ENCODE data around the gene IFNG.

IFNG gene

DNA sequence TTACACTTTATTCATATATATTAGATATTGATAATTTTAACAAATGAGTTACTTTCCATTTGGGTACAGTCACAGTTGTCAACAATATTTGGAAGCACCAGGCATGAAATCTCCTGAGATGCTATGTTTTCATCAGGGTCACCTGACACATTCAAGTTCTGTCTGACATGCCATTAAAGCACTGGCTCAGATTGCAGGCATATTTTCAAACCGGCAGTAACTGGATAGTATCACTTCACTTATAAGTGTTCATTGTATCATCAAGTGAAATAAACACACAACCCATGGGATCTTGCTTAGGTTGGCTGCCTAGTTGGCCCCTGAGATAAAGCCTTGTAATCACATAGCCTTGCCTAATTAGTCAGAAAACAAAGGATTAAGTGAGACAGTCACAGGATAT, 4.8 kb downstream of the IFNG start:
- no peak for DNase-seq (ENCODE audit: low read depth)
- TF ChIP-seq, protein P1, sequence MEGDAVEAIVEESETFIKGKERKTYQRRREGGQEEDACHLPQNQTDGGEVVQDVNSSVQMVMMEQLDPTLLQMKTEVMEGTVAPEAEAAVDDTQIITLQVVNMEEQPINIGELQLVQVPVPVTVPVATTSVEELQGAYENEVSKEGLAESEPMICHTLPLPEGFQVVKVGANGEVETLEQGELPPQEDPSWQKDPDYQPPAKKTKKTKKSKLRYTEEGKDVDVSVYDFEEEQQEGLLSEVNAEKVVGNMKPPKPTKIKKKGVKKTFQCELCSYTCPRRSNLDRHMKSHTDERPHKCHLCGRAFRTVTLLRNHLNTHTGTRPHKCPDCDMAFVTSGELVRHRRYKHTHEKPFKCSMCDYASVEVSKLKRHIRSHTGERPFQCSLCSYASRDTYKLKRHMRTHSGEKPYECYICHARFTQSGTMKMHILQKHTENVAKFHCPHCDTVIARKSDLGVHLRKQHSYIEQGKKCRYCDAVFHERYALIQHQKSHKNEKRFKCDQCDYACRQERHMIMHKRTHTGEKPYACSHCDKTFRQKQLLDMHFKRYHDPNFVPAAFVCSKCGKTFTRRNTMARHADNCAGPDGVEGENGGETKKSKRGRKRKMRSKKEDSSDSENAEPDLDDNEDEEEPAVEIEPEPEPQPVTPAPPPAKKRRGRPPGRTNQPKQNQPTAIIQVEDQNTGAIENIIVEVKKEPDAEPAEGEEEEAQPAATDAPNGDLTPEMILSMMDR (IDR thresholded peaks at IDR 0.05; ENCODE audit: control insufficient read depth, extremely low read depth, insufficient read depth) = no peak
- no peak overlapping the region for H3K4me3 ChIP-seq (ENCODE audit: low read depth, low read length)

GRCh38 chr12:68148261-68148951, 11.1 kb downstream of the IFNG start:
- no peak overlapping the region for H3K4me3 ChIP-seq (ENCODE audit: low read depth, low read length)
- TF ChIP-seq, protein P1 (IDR thresholded peaks at IDR 0.05; ENCODE audit: control insufficient read depth, extremely low read depth, insufficient read depth) = no peak
- no peak for DNase-seq (ENCODE audit: low read depth)

- DNase-seq (ENCODE audit: low read depth) = no peak
- TF ChIP-seq, protein P1 (IDR thresholded peaks at IDR 0.05; ENCODE audit: control insufficient read depth, extremely low read depth, insufficient read depth) = no peak
- H3K4me3 ChIP-seq (ENCODE audit: low read depth, low read length) = no peak overlapping the region
These were observed 19.0 kb downstream of the IFNG start for GRCh38 chr12:68140556-68140955.

DNA sequence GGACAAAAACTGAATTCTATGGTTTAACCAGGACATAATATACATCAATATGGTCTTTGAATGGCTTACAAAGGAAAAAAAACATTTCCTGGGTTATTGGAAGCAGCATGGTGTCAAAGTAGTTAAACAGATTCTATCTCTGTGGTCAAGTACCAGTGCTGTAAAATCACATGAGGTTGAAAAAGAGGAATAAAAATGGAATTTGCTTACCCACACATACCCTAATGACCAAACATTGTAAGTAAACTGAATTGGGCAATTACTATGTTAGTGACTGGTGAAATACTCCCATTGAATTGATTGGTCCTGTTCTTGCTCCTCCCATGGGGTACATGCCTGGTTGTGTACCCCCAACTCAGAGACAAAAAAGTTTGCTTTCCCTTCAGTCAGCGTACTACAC, 19.6 kb downstream of the IFNG start:
- no peak overlapping the region for H3K4me3 ChIP-seq (ENCODE audit: low read depth, low read length)
- TF ChIP-seq, protein P1 (IDR thresholded peaks at IDR 0.05; ENCODE audit: control insufficient read depth, extremely low read depth, insufficient read depth) = no peak
- no peak for DNase-seq (ENCODE audit: low read depth)

DNA sequence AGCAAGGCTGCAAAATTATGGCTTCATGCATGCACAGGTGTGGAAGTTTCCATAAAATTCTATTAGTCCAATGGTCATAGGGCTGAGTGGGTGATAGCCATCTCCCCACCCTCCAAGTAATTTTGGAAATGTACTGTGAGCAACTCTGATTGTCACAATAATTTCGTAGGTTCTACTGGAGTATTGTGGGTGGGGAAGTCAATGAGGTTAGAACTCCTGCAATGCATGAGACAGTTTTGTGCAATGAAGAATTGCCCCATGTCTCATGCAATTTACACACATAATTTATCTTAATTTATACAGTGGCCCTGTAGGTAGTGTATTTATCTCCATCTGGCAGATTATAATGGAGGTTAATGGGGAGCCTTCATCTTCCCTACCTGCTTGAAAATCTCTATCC, 20.5 kb downstream of the IFNG start:
- DNase-seq (ENCODE audit: low read depth) = no peak
- H3K4me3 ChIP-seq (ENCODE audit: low read depth, low read length) = no peak overlapping the region
- TF ChIP-seq, protein P1 (IDR thresholded peaks at IDR 0.05; ENCODE audit: control insufficient read depth, extremely low read depth, insufficient read depth) = no peak

DNA sequence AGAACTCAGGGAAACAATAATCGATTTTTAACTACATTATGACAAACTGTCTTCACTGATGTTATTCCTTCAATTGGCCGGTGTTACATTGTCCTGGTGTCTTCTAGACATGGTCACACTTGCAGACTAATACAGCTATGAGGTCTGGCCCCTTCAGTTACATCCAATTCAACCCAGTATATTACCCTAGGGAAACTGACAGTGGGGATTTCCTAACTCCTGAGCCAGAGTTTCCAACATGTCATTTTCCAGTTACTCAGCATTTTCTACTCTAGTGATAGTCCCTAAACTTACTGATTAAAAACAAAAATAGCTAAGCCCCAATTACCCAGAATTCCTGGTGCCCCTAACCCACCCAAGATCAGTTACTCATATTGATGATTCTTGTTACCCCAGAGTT, 21.1 kb downstream of the IFNG start:
- TF ChIP-seq, protein P1 (IDR thresholded peaks at IDR 0.05; ENCODE audit: control insufficient read depth, extremely low read depth, insufficient read depth) = no peak
- no peak for DNase-seq (ENCODE audit: low read depth)
- H3K4me3 ChIP-seq (ENCODE audit: low read depth, low read length) = no peak overlapping the region

GRCh38 chr12:68137335-68137830, 22.2 kb downstream of the IFNG start:
- no peak overlapping the region for H3K4me3 ChIP-seq (ENCODE audit: low read depth, low read length)
- DNase-seq (ENCODE audit: low read depth) = no peak
- TF ChIP-seq, protein P1 (IDR thresholded peaks at IDR 0.05; ENCODE audit: control insufficient read depth, extremely low read depth, insufficient read depth) = no peak

Measured in LNCaP clone FGC (cell line).